Fibroblast of peridontal ligament (primary cell): ENCODE measurements around the gene FRMPD3.

ENCODE experiments used
- DNase-seq: peaks from one replicate; pipeline ENCODE4 v3.0.0-alpha.2; 2010; ENCODE audit errors: extremely low read depth

FRMPD3 gene

DNA sequence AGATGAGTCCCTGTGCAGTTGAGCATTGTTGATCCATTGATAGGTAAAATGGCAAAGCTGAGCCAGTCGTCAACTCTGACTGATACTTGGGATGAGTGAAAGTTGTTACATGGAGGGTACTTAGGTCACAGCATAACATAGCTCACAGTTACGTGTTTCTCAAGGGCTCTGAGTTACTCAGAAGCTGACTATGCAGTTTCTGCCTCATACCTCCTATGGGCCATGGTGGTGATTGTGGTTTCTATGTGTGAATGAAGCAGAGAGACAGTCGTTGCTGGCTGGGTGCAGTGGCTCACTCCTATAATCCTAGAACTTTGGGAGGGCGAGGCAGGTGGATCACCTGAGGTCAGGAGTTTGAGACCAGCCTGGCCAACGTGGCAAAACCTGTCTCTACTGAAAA lies 30.8 kb downstream of the FRMPD3 start:
- no peak for DNase-seq

DNA sequence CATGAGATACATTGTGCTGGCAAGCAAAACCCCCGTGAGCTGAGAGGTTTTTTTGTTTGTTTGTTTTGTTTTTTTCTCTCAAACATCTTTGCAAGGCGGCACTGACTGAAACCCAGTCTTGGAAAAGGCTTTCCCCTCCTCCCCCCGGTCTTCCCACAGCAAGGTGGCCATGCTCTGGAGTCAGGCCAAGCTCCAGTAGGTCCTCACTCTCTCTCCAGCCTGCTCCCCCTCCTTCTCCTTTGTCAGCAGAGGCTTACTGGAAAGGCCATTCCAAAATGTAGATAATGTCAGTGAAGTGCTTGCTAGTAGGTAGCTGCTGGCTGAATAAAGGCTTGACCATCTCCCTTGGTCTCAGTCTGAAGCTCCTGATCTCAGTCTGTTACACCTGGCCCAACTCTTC lies 32.6 kb downstream of the FRMPD3 start:
- DNase-seq, result no peak

DNA sequence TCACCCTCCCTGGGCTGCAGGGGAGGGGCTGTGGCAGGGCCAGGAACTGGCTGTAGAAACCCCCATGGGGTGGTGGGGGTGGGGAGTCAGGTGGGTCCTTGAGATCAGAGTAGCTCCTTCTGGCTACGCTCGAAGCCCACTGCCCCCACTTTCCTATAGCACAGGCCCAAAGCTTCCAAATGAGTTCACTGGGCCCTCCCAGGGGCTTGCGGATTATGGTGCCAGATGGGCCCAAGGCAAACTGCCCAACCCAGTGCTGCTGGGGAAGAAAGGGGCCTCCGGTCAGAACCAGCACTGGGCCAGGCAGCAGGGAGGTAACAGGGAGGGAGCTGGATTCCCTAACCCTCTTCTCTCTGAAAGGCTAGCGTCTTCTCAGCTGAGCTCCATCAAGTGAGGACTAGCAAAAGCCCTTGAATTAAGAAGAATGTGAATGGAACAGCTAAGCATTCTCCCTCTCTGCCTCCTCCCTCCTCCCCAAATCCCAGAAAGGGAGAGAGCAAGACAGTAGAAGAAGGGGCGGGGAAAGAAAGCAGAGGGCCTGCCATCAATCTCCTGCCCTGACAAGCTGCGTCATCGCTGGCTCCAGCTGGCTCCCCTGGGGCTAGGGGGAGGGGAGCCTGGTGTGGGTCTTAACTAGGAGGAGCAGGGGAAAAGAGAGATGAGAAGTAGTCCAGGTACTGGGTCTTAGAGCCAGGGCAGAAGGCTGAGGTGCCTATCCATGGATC lies 34.7 kb downstream of the FRMPD3 start:
- no peak for DNase-seq

DNA sequence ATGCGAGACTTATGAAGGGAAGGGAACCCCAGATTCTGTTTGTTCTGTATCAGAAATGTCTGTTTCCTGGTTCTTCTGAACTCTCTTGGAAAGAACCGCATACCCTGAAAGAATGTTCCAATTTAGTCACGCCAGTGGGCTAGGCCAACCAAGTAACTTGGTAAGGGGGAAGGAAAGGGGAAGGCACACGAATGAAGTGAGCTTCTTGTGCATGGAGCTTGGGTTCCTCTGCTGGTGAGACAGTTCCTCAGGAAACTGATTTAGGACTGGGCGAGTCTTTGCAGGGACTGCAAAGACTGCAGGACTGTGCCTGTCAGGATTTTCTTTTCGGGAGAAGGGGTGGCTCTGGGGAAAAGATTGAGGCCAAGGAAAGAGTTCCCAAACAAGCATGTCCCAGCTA lies 35.6 kb downstream of the FRMPD3 start:
- no peak for DNase-seq

DNA sequence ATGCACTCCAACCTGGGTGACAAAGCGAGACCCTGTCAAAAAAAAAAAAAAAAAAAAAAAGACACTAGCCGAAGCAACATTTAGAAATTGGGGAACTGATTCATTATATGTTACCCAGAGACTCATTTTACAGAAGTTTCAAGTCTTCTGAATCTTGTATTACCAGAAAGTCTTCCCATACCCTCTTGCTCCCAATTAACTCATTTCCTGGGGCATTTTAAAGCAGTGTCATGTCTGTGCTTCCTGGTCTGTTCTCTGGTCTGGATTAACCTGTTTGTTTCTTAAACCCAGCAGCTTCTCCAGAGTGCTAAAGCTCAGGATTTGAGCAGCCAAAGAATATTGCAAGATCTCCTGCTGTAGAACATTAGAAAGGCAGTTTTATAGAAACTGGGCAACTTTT lies 43.7 kb downstream of the FRMPD3 start:
- no peak for DNase-seq

DNA sequence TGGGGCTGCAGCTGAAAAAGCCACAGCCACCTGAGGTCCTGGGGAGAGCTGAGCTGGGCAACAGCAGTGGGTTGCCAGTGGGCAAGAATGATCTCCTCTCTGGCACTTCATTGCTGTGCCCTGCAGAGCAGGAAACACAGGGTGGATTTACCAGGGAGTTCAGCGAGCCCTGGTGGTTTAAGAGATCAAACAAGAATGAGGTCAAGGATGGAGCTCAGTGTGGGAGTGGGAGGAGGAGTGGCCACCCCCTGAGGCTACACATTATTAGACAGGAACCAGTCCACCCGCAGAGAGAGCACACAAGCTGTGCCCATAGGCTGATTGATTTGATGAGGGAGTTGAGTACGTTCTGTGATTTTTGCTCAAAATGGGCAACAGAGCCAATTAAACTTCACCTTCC lies 47.3 kb downstream of the FRMPD3 start:
- DNase-seq, result no peak
